H7 (cell line): ENCODE measurements around the gene CMTR1. TPM values are rescaled to one million over a fixed set of nuclear protein-coding genes. Genes with fewer than 3 reads are reported as not detected.
"Not testable (repeated sequence)": the region's sequence is repeated elsewhere in the genome, so short reads cannot be mapped to it uniquely, and the experiment has no call there.

Source experiments
- DNase-seq: peaks from one replicate; pipeline ENCODE4 v3.0.0; 2012
- H3K27me3 ChIP-seq: 2 replicates; pipeline ENCODE4 v1.6.0; 2011; ENCODE audit warnings: mild to moderate bottlenecking, low read length; ENCODE audit not compliant: control insufficient read depth, insufficient read depth
- H3K36me3 ChIP-seq: replicated peaks from 2 replicates; pipeline ENCODE4 v1.5.1; 2011; ENCODE audit warnings: low read length; ENCODE audit not compliant: control insufficient read depth, insufficient read depth
- H3K4me3 ChIP-seq: 2 replicates; pipeline ENCODE4 v1.5.1; 2011; ENCODE audit warnings: low read depth, mild to moderate bottlenecking, control low read depth, low read length, moderate library complexity; ENCODE audit not compliant: insufficient read depth
- total RNA-seq: library from RNA; depleted of rRNA; stranded (reverse); fragments of >200 nt; shearing (Covaris generic); gene quantifications from 2 replicates; pipeline ENCODE4 v1.2.3, GENCODE V29; 2014; rRNA removed

The CMTR1 gene
- total RNA-seq = 37.5 and 42.3 TPM in 2 replicates

- Histone ChIP-seq H3K27me3 (no peaks in the 10 kb centered on the region), H3K4me3 (peak within 1 kb of the TSS; percentile 79), H3K36me3 (peaks cover 2% of the 10 kb centered on the region)
- DNase-seq = peak; percentile 99
Observed at GRCh38 chr6:37432916-37433656, at the start of gene CMTR1. TSS of gene CMTR1 (plus strand) at chr6:37433221. CDS start at chr6:37435630, 2,409 bp downstream.

DNA sequence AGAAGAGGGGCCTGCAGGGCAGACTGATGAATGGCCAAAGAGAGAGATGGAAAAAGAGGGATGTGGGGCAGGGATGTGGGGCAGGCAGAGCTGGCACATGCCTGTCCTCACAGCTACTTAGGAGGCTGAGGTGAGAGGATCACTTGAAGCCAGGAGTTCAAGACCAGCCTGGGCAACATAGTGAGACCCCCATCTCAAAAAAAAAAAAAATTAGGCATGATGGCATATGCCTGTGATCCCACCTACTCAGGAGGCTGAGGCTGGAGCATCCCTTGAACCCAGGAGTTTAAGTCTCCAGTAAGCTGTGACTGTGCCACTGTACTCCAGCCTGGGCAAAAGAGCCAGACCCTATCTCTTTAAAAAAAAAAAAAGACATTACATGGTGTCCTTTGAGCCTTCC lies 44.4 kb upstream of the CMTR1 start:
- no peak overlapping the region for H3K4me3 ChIP-seq
- H3K27me3 ChIP-seq = no peaks in the 10 kb centered on the region
- no peak for DNase-seq
- H3K36me3 ChIP-seq = peaks cover 11% of the 10 kb centered on the region

- Histone ChIP-seq H3K36me3 (peaks cover 10% of the 10 kb centered on the region), H3K4me3 (no peak overlapping the region), H3K27me3 (no peaks in the 10 kb centered on the region)
- DNase-seq = no peak
Observed at GRCh38 chr6:37389857-37390256, 43.2 kb upstream of the CMTR1 start.

- Histone ChIP-seq H3K4me3 (no peak overlapping the region), H3K27me3 (no peaks in the 10 kb centered on the region), H3K36me3 (peaks cover 10% of the 10 kb centered on the region)
- no peak for DNase-seq
Observed at GRCh38 chr6:37391120-37391519, 41.9 kb upstream of the CMTR1 start.

DNA sequence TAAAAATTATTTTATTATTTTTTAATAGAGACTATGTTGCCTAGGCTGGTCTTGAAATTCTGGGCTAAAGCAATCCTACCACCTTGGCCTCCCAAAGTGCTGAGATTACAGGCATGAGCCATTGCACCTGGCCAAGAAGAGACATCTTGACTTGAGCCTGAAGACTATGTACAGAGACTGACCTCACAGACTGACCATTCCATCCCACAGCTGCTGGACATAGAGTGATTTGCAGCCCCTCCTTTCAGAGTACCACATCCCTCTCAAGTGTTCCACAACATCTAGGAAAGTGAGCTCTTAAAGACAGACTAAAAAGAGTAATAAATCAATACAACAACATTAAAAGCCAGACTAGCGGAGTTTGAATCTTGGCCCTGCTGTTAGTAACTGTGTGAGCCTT lies 40.2 kb upstream of the CMTR1 start:
- no peaks in the 10 kb centered on the region for H3K27me3 ChIP-seq
- H3K4me3 ChIP-seq = no peak overlapping the region
- H3K36me3 ChIP-seq = peaks cover 7% of the 10 kb centered on the region
- no peak for DNase-seq

GRCh38 chr6:37393381-37393929 lies 39.6 kb upstream of the CMTR1 start:
- Histone ChIP-seq H3K36me3 (peaks cover 3% of the 10 kb centered on the region), H3K27me3 (no peaks in the 10 kb centered on the region), H3K4me3 (no peak overlapping the region)
- DNase-seq = no peak

GRCh38 chr6:37396571-37397180 lies 36.3 kb upstream of the CMTR1 start:
- DNase-seq = no peak
- H3K27me3 ChIP-seq = no peaks in the 10 kb centered on the region; the same call in 1 of the 2 replicates
- peaks cover 2% of the 10 kb centered on the region; the same call in 1 of the 2 replicates for H3K36me3 ChIP-seq
- H3K4me3 ChIP-seq = no peak overlapping the region

- no peak for DNase-seq
- Histone ChIP-seq H3K27me3 (no peaks in the 10 kb centered on the region; the same call in 1 of the 2 replicates), H3K36me3 (no peaks in the 10 kb centered on the region), H3K4me3 (no peak overlapping the region)
Observed at GRCh38 chr6:37399131-37399530, 33.9 kb upstream of the CMTR1 start.

DNA sequence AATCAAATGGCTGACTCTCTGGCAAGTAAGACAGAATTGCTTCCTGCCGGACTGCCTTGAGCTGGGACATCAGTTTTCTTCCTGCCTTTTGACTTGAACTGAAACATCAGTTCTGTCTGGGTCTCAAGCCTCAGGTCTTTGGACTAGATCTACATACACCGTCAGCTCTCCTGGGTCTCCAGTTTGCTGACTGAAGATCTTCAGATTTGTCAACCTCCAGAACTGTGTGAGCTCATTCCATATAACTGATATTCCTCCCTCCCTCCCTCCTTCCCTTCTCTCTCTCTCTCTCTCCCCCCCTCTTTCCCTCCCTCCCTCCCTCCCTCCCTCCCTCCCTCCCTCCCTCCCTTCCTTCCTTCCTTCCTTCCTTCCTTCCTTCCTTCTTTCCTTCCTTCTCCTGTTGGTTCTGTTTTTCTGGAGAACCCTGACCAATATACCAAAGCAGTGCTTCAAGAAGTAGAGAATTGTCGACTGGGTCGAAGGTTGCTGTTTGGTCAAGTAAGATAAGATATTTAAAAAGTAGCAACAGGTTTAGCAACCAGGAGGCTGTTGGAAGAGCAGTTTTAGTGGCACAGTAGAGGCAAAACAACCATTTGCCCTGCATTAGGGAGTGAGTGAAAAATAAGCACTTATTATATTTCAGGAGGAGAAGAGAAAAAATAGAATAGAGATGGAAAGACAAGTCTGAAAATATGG lies 33.1 kb upstream of the CMTR1 start:
- Histone ChIP-seq H3K36me3 (no peaks in the 10 kb centered on the region), H3K27me3 (no peaks in the 10 kb centered on the region; the same call in 1 of the 2 replicates), H3K4me3 (no peak overlapping the region)
- DNase-seq = no peak

GRCh38 chr6:37401658-37402057 lies 31.4 kb upstream of the CMTR1 start:
- not testable (repeated sequence) for DNase-seq, H3K27me3 ChIP-seq, H3K4me3 ChIP-seq, H3K36me3 ChIP-seq

DNA sequence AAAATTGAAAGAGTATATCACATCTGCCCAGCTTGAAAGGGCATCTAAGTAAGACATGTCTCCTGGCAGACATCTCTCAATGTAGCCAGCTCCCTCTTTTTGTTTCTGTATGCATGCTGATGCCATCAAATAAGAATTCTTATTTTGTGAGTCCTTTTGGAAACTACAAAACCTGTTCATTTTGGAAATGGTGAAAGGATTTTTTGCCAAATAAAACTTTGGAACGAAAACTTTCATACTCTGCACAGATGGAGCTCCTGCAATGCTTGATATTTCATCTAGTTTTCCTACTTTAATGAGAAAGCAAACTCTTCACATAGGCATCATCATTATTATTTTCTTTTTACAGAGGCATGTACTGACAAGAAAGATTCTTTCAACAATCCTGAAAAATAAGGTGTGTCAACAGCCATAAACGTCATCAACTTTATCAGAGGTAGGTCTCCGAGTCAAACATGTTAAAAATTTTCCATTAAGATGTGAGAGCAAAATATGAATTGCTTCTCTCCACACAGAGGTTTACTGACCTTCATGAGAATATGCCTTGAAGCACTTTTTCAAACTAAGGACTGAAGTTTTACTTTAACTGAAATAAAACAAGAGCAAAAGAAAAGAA lies 26.2 kb upstream of the CMTR1 start:
- H3K4me3 ChIP-seq = no peak overlapping the region
- no peaks in the 10 kb centered on the region for H3K27me3 ChIP-seq
- H3K36me3 ChIP-seq = no peaks in the 10 kb centered on the region
- DNase-seq = no peak

DNA sequence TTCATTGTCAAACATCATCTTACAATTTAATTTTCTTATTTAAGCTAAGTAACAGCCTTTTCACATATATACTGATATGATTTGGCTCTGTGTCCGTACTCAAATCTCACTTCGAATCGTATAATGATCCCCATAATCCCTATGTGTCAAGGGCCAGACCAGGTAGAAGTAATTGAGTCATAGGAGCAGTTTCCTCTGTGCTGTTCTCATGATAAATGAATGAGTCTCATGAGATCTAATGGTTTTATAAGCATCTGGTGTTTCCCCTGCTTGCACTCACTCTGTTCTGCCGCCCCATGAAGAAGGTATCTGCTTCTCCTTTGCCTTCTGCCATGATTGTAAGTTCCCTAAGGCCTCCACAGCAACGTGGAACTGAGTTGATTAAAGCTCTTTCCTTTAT lies 25.1 kb upstream of the CMTR1 start:
- DNase-seq = no peak
- H3K36me3 ChIP-seq = no peaks in the 10 kb centered on the region
- H3K4me3 ChIP-seq = no peak overlapping the region
- no peaks in the 10 kb centered on the region for H3K27me3 ChIP-seq

- no peak for DNase-seq
- no peaks in the 10 kb centered on the region for H3K36me3 ChIP-seq
- H3K4me3 ChIP-seq = no peak overlapping the region
- no peaks in the 10 kb centered on the region for H3K27me3 ChIP-seq
Observed at GRCh38 chr6:37409501-37409900, 23.5 kb upstream of the CMTR1 start.

GRCh38 chr6:37417393-37417792 lies 15.6 kb upstream of the CMTR1 start:
- H3K4me3 ChIP-seq = no peak overlapping the region
- no peaks in the 10 kb centered on the region for H3K36me3 ChIP-seq
- no peaks in the 10 kb centered on the region for H3K27me3 ChIP-seq
- no peak for DNase-seq
